Panc1 (cell line): ENCODE data around the gene CAPRIN2. TPM values are rescaled to one million over a fixed set of nuclear protein-coding genes. Genes with fewer than 3 reads are reported as not detected.

ENCODE experiments used
- ATAC-seq: fragments of 200-7000 bp; cut with Tn5 transposase; 2 replicates; pipeline ENCODE4 v1.9.1; 2020; ENCODE audit warnings: mild to moderate bottlenecking, moderate library complexity
- BruUV-seq: library from RNA; stranded (reverse); fragments of 400-500 nt; replicated peaks from 2 replicates; lab custom pipeline; 2021; lab: Mats Ljungman, UMichigan
- CTCF ChIA-PET: fragments of 300-600 bp; sonication (Branson Sonifier 250); formaldehyde crosslinking; loops from one replicate; lab custom pipeline; 2022; ENCODE audit warnings: antibody characterized with exemption; lab: Charles Lee
- POLR2A ChIA-PET: fragments of 300-600 bp; sonication (Branson Sonifier 250); formaldehyde crosslinking; loops from one replicate; lab custom pipeline; 2022; ENCODE audit warnings: antibody characterized with exemption; lab: Charles Lee
- DNase-seq: peaks from one replicate; pipeline ENCODE4 v3.0.0-alpha.2; 2010; ENCODE audit warnings: low read depth, low spot score
- H3K27ac ChIP-seq: 2 replicates; pipeline ENCODE4 v1.5.1; 2011; ENCODE audit warnings: mild to moderate bottlenecking, low read length, inconsistent platforms
- H3K27me3 ChIP-seq: fragments of 200-500 bp; sonication (Bioruptor generic); 2 replicates; pipeline ENCODE4 v1.6.0; 2014; ENCODE audit warnings: low read length, inconsistent platforms; ENCODE audit not compliant: control insufficient read depth, insufficient read depth
- H3K36me3 ChIP-seq: fragments of 200-500 bp; sonication (Bioruptor generic); 2 replicates; pipeline ENCODE4 v1.5.1; 2014; ENCODE audit warnings: inconsistent platforms, mild to moderate bottlenecking, low read length, moderate library complexity; ENCODE audit not compliant: control insufficient read depth, insufficient read depth
- H3K4me1 ChIP-seq: 2 replicates; pipeline ENCODE4 v1.5.1; 2011; ENCODE audit warnings: inconsistent platforms, mild to moderate bottlenecking, low read length, moderate library complexity; ENCODE audit not compliant: control insufficient read depth, insufficient read depth
- H3K4me3 ChIP-seq, 2 experiments: 2 replicates each; pipeline ENCODE4 v1.5.1; 2011 to 2012; ENCODE audit warnings: low read depth in 2 of 2, low read length in 2 of 2, mild to moderate bottlenecking in 2 of 2, inconsistent platforms in 1 of 2, moderate library complexity in 1 of 2
- H3K9me3 ChIP-seq: fragments of 200-500 bp; sonication (Bioruptor generic); 2 replicates; pipeline ENCODE4 v1.5.1; 2014; ENCODE audit warnings: low read depth, mild to moderate bottlenecking, inconsistent platforms, low read length, moderate library complexity; ENCODE audit not compliant: control insufficient read depth, insufficient read depth
- CTCF ChIP-seq: fragments of 450-650 bp; IDR thresholded peaks from 2 replicates; pipeline ENCODE4 v1.5.1; 2017; ENCODE audit warnings: mild to moderate bottlenecking
- POLR2AphosphoS5 ChIP-seq: IDR thresholded peaks from 2 replicates; pipeline ENCODE4 v1.6.1; 2012; ENCODE audit warnings: mild to moderate bottlenecking, low read depth, low read length, moderate library complexity
- SIN3A ChIP-seq: IDR thresholded peaks from 2 replicates; pipeline ENCODE4 v1.6.1; 2012; ENCODE audit warnings: low read depth, mild to moderate bottlenecking, low read length, moderate library complexity, borderline replicate concordance; ENCODE audit not compliant: insufficient read depth
- TCF7L2 ChIP-seq: IDR thresholded peaks from 2 replicates; pipeline ENCODE4 v1.6.1; 2011; ENCODE audit warnings: mild to moderate bottlenecking, low read depth, low read length, inconsistent platforms
- in situ Hi-C: cut with HindIII; loops from 2 replicates; pipeline ENCODE4 v1.10.0; 2016; ENCODE audit warnings: low sequenced_read_pairs, low pct_unique_long_range_greater_than_20kb
- intact Hi-C: fragments of 100-400 bp; cut with micrococcal nuclease; formaldehyde crosslinking; loops from one replicate; pipeline ENCODE4 v1.10.0; 2022; ENCODE audit not compliant: unreplicated experiment
- total RNA-seq: library from RNA; stranded (reverse); gene quantifications from one replicate; pipeline ENCODE4 v1.2.1, GENCODE V29; 2021; ENCODE audit not compliant: unreplicated experiment
- TF ChIP-seq, protein P1 (sequence below), 2 experiments: IDR thresholded peaks; 2 replicates each; pipeline ENCODE4 v1.6.1; 2011 to 2012; ENCODE audit warnings: low read depth in 2 of 2, control low read depth in 1 of 2, low read length in 1 of 2, mild to moderate bottlenecking in 1 of 2, moderate library complexity in 1 of 2; ENCODE audit not compliant: insufficient read depth in 1 of 2

CAPRIN2 gene
- total RNA-seq, 1 experiment from 2014 or later, result 28.6 TPM

DNA sequence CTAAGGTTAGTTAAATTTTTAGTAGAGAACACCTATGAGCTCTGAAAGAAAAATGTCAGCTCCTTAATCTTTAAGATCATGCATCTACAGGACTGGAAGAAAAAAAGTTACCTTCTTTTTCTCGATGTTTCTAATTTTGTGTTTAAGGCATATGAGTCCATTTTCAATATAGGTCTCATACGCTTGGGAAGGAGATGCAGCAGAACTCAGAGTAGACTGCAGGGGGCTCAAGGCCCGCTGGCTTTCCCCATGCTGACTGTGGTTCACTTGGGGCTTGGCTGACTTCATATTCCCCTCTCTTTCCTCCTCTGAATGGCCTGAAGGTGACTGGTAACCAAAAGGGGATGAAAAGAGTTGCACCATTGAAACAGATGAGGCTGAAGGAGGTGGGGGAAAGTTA is 1.5 kb downstream of the CAPRIN2 start:
- DNase-seq (peak; percentile 33), ATAC-seq (no peak)
- Histone ChIP-seq H3K4me1 (peaks cover 36% of the 10 kb centered on the region), H3K27ac (peak overlapping the region; percentile 90), H3K9me3 (no peaks in the 10 kb centered on the region), H3K27me3 (no peaks in the 10 kb centered on the region), H3K36me3 (no peaks in the 10 kb centered on the region), H3K4me3 (peak overlapping the region; percentile 86 to 88)
- ChIA-PET CTCF (interaction anchor here (1.2 to 1.7 kb wide), 2 partner anchors 12 to 28 kb away, joined by 3 to 4 read pairs; no protein-coding TSS in a partner anchor), POLR2A (interaction anchor here (0.6 to 1.0 kb wide), 2 partner anchors 43 to 697 kb away, joined by 3 to 5 read pairs; no protein-coding TSS in a partner anchor)
- BruUV-seq, result no TSS peak
- intact Hi-C loops (loop anchor here (5.0 kb wide), 1 partner anchor 44 kb away; no protein-coding TSS in a partner anchor), in situ Hi-C loops (no loop called here)
- TF ChIP-seq CTCF, result peak; percentile 80
- no peak for TF ChIP-seq TCF7L2

DNA sequence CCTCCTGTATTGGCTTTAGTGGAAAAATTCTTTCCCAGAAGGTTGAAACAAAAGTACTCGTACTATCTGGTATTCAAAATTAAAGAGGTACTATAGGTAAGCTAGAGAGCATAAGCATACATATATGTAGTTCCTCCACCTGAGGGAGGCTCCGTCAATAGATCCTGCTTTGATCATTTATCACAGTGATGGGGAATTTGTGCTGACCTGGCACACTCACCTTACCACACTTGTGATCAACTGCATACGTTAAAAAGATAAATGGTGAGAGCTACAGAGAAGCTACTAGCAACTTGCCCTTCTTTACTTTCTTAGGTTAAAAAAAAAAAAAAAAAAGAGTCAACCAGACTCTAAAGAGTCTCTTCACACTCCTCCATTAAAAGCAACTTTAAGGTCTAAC is 2.5 kb downstream of the CAPRIN2 start:
- in situ Hi-C loops, result no loop called here
- Histone ChIP-seq H3K36me3 (no peaks in the 10 kb centered on the region), H3K27me3 (no peaks in the 10 kb centered on the region), H3K9me3 (no peaks in the 10 kb centered on the region), H3K27ac (peak overlapping the region; percentile 90; the same call in 1 of the 2 replicates), H3K4me1 (peaks cover 36% of the 10 kb centered on the region), H3K4me3 (no peak overlapping the region)
- intact Hi-C loops, result loop anchor here (5.0 kb wide), 1 partner anchor 45 kb away; no protein-coding TSS in a partner anchor
- ATAC-seq (no peak), DNase-seq (no peak)
- TF ChIP-seq CTCF (no peak), SIN3A (no peak), POLR2AphosphoS5 (no peak), TCF7L2 (no peak)
- TF ChIP-seq, protein P1, sequence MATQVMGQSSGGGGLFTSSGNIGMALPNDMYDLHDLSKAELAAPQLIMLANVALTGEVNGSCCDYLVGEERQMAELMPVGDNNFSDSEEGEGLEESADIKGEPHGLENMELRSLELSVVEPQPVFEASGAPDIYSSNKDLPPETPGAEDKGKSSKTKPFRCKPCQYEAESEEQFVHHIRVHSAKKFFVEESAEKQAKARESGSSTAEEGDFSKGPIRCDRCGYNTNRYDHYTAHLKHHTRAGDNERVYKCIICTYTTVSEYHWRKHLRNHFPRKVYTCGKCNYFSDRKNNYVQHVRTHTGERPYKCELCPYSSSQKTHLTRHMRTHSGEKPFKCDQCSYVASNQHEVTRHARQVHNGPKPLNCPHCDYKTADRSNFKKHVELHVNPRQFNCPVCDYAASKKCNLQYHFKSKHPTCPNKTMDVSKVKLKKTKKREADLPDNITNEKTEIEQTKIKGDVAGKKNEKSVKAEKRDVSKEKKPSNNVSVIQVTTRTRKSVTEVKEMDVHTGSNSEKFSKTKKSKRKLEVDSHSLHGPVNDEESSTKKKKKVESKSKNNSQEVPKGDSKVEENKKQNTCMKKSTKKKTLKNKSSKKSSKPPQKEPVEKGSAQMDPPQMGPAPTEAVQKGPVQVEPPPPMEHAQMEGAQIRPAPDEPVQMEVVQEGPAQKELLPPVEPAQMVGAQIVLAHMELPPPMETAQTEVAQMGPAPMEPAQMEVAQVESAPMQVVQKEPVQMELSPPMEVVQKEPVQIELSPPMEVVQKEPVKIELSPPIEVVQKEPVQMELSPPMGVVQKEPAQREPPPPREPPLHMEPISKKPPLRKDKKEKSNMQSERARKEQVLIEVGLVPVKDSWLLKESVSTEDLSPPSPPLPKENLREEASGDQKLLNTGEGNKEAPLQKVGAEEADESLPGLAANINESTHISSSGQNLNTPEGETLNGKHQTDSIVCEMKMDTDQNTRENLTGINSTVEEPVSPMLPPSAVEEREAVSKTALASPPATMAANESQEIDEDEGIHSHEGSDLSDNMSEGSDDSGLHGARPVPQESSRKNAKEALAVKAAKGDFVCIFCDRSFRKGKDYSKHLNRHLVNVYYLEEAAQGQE (IDR thresholded peaks at IDR 0.05; ENCODE audit: insufficient read depth in 1 of 2, low read depth in 2 of 2, low read length in 1 of 2), result no peak
- BruUV-seq, result no TSS peak
- POLR2A ChIA-PET, result interaction anchor here (0.6 kb wide), 1 partner anchor 395 kb away, joined by 8 read pairs; no protein-coding TSS in a partner anchor
- CTCF ChIA-PET, result no interaction called here
